Uterus (tissue), 2 donors: ENCODE results near the gene MFAP3L.

Experiments
- CTCF ChIP-seq, 4 experiments: fragments of 200-600 bp in 2 of 4; fragments of 450-650 bp in 2 of 4; sonication (generic) in 2 of 4; IDR thresholded peaks; one replicate each; pipeline ENCODE4 v1.5.1; 2016 to 2019; ENCODE audit warnings: antibody characterized with exemption in 4 of 4, mild to moderate bottlenecking in 2 of 4, moderate library complexity in 1 of 4
- POLR2A ChIP-seq, 2 donors: fragments of 450-650 bp; IDR thresholded peaks; one replicate each; pipeline ENCODE4 v1.6.1; 2016; ENCODE audit warnings: antibody characterized with exemption in 2 of 2, mild to moderate bottlenecking in 1 of 2, moderate library complexity in 1 of 2

- no peak for TF ChIP-seq CTCF (IDR thresholded peaks at IDR 0.05)
- no peak for TF ChIP-seq POLR2A (IDR thresholded peaks at IDR 0.05)
Measured at GRCh38 chr4:169986369-169986768, 39.8 kb downstream of the MFAP3L start.
